ENCODE results near the gene TAOK3.
A peak's percentile ranks its signal among the peaks of the same experiment; 100 is the strongest.
"Not testable (repeated sequence)": the region's sequence is repeated elsewhere in the genome, so short reads cannot be mapped to it uniquely, and the experiment has no call there.

Gene TAOK3

DNA sequence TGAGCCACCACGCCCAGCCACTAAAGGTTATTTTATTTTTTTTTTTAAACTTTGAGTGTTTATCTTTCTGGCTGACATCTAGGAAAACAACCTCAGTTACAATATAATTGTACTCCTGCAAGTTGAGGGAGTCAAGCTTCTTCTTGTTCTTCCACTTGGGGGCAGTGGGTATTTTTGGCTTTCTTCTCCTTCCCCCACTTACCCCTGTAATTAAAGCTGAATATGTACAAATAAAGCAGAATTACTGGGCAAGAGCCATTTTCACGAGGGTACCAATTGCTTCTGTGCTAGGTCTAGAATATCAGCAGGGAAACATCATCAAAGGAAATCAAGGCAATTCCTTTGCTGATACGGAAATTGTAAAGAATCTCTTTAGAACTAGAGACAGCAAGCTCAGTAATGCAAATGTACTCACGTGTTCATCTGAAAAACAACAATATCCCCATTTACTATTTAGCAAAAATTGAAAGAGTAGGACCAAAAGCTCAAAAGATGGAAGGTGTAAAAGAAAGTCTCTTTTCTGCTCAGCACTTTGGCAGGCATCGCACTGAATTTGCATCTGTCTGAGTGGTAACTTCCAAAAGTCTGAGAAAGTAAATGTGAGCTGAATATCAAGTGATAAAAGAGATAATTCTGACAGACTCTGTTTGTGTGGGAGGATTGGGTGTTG lies 72.8 kb downstream of the TAOK3 start:
- no peak for DNase-seq (ENCODE audit: low read depth)

DNA sequence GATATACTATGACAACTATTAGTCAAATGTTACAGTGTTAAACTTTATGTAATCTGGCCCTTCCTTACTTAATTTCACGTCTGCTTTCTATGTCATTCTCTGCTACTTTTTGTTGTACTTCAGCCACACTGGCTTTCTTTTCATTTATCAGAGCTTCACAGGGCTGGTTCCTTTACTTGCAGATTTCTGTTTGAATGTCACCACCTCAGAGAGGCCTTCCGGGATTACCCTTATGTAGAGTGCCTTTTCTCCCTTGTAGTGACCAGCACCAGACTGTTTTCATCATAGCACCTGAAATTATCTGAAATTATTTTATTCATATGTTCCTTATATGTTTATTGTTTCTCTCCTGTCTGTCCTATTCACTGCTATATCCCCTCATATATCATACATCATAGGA lies 75.4 kb downstream of the TAOK3 start:
- DNase-seq (ENCODE audit: low read depth): no peak

DNA sequence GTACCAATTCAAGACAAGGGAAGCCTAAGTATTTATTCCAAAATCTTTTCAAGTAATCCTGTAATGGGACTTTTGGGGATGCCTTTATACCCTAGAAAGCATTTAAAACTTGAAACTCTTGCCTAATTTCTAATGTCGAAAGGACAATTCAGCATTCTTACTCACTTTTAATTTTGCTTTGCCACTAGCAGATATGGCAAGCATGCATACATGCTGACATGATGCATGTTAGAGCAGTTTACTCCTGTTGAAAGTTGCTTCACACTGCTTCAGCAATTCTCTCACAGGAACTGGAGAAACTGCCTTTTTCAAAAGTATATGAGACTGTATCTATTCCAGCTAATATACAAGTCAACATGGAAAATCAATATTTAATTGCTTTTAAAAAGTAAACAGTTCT lies 79.9 kb downstream of the TAOK3 start:
- DNase-seq (ENCODE audit: low read depth): no peak

DNA sequence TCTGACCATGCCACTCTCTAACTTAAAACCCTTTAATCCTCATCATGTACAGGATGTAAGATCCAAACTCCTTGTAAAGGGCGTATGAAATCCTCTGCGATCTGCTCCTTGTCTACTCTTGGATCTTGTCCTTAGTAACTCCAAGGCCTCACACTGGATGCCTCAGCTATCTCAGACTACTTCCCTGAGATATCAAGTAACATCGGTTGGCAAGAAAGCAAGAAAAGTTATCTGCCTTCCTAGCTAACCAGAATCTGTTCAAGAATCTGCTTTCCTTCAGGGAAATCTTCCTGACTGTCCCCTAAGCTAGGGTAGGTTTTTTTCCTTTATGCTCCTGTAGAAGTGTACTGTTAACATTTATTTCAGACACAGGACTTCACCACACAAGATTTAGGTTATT lies 82.6 kb downstream of the TAOK3 start:
- no peak for DNase-seq (ENCODE audit: low read depth)

DNA sequence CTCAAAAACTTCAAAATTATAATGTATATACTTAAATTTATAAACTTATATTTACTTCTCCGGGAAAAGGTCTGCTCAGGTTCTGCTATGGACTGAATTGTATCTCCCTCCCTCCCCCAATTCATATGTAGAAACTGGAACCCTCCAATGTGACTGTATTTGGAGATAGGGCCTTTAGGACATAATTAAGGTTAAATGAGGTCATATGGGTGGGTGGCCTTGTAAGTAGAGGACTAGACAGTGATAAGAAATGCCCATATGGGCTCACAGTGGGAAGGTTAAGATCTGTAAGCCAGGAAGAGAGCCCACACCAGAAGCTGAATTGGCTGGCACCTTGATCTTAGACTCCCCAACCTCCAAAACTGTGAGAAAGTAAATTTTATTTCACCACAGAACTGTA lies 84.5 kb downstream of the TAOK3 start:
- no peak for DNase-seq (ENCODE audit: low read depth)

DNA sequence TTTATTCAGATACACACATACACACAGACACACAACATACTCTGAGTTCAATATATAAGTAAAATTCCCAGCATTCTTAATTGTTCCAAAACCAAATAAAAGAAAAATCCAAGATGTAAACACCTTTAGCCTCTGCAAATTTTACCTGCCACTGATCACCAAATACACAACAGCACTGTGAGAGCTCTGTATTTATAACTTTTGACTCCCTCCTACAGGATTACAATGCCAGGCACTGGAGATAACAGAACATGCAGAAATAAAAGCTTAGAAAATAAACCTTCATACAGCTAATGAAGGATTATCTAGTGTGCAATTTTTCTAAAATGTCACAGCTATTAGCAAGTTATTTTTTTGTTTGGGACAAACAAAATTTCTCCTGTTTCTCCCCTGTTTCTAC lies 85.0 kb downstream of the TAOK3 start:
- DNase-seq (ENCODE audit: low read depth): no peak

DNA sequence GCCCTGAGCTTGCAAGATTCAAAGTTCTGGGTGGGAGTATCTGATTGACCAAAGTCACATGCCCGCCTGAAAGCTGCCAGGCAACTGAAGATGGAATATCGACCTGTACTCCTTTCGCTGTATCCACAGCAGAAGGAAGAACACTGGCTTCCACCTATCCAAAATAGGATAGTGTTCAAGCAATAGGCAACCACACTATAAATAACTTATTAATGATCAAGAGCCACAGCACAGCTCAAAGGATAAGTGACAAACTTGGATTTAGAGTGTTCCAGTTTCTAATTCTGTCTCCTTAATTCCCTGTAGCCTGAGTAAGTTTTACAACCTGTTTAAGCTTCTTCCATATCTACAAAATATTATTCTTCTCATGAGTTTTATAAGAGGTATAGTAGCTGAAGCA lies 89.9 kb downstream of the TAOK3 start:
- DNase-seq (ENCODE audit: low read depth): no peak

DNA sequence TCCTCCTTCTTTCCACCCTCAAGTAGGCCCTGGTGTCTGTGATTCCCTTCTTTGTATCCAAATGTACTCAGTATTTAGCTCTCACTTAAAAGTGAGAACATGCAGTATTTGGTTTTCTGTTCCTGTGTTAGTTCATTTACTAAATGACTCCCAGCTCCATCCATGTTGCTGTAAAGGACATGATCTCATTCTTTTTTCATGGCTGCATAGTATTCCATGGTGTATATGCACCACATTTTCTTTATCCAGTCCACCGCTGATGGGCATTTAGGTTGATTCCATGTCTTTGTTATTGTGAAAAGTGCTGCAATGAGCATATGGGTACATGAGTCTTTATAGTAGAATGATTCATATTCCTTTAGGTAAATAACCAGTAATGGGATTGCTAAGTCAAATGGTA lies 94.4 kb downstream of the TAOK3 start:
- not testable (repeated sequence) for DNase-seq (ENCODE audit: low read depth)

DNA sequence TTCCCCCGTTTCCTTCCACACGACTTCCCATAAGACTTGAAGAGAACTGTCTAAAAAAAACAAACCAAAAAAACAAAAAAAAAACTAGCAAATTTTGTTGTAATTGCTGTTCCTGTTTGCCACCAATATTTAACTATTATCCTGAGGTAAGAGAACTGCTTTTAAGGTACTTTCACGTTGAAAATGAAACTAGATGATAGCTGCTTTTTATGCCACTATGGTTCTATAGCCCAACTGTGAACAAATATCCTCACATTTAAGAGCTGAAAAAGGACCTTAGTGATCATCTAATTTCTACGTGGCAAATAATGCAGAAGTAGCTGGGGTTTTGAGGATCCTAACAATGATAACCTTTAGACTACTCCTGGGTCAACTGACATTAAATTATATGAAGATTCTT lies 98.6 kb downstream of the TAOK3 start:
- no peak for DNase-seq (ENCODE audit: low read depth)

DNA sequence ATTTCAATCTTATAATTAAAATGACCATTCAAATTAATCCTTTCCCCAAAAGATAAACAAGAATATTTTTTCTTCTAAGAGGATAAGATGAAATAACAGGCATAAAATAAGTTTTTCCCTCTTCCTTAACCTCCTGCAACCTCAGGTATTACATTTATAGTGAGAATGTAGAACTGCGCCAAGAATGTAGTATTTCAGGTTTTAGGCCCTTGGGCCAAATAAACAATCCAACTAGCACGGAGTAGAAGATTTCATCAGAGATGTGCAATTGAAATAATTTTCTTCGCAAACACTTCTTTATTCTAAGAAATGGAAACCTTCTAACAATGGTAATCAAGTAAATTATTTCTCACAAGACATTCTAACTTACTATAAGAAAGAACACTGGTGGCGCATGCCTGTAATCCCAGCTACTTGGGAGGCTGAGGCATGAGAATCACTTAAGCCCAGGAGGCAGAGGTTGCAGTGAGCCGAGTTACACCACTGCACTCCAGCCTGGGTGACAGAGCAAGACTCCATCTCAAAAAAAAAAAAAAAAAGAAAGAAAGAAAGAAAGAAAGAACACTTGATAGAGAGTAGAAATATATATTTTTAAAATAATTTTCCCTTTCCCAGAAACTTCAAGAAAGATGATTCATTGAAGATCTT lies 100.8 kb downstream of the TAOK3 start:
- no peak for DNase-seq (ENCODE audit: low read depth)

DNA sequence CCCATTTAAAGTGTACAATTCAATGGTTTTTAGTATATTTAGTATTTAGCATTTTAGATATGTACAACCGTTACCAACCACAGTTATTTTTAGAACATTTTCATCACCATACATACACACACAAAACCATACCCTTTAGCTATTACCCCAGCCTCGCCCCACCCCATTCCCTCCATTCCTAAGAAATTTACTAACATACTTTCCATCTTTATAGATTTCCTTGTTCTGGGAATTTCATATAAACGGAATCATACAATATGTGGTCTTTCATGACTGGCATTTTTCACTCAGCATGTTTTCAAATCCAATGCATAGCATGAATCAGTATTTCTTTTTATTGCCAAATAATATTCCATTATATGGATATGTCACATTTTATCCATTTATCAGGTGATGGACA lies 101.5 kb downstream of the TAOK3 start:
- DNase-seq (ENCODE audit: low read depth): no peak

DNA sequence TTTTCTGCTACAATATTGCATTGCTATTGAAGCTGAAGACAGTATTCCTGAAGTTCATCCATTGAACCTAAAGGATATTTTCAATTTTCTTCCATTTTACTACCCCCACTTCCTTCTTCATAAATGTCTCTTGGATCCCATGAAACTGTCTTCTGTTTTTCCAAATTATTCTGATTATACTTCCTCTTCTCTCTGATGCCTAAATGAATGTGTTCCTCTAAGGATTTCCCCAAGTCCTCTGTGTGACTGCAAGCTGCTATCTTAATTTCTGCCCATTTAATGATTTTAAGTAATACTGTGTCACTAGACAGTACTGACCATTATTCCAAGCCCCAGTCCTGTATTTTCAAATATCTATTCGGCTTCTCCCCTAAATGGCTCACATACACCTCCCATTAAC lies 102.9 kb downstream of the TAOK3 start:
- no peak for DNase-seq (ENCODE audit: low read depth)

DNA sequence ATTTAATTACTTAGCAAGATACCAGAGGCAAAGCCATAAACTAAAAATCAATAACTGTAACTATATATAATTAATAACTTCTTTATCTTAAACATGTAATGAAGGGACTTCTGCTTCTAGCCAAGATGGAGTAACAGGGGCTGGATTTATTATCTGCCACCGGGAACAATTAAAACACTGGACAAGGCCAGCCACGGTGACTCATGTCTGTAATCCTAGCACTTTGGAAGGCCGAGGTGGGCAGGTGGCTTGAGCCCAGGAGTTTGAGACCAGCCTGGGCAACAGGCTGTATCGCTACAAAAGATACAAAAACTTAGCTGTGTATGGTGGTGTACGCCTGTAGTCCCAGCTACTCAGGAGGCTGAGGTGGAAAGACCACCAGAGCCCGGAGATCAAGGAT lies 113.6 kb downstream of the TAOK3 start:
- no peak for DNase-seq (ENCODE audit: low read depth)

DNA sequence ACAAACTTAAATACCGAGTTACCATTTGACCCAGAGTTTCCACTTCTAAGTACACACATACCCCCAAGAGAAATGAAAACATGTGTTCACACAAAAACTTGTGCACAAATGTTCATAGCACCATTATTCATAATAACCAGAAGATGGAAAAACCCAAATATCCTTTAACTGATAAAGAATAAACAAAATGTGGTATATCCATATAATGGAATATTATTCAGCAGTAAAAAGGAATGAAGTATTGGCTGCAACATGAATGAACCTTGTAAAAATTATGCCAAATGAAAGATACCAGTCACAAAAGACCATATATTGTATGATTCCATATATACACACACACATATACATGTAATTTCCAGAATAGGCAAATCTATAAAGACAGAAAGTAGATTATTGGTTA lies 116.4 kb downstream of the TAOK3 start:
- no peak for DNase-seq (ENCODE audit: low read depth)

DNA sequence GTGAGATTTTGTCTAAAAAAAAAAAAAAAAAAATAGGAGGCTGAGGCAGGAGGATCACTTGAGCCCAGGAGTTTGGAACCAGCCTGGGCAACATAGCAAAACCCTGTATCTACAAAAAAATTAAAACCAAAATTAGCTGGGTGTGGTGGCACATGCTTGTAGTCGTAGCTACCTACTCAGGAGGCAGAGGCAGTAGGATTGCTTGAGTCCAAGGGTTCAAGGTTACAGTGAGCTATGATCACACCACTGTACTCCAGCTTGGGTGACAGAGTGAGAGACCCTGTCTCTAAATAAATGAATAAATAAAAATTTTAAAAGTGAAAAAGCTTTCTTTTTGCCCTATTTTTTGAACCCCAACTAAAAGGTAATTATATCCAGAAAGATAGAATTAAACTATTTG lies 123.2 kb downstream of the TAOK3 start:
- DNase-seq (ENCODE audit: low read depth): no peak

DNA sequence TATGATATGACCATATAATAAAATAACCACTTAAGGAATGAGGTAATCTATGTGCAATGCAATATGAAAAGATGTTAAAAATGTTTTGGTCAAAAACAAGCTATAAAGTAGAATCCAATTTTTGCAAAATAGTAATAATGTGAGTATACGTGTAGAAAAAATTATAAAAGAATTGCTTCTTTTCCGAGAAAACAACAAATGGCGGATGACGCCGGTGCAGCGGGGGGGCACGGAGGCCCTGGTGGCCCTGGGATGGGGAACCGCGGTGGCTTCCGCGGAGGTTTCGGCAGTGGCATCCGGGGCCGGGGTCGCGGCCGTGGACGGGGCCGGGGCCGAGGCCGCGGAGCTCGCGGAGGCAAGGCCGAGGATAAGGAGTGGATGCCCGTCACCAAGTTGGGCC lies 126.8 kb downstream of the TAOK3 start:
- DNase-seq (ENCODE audit: low read depth): not testable (repeated sequence)

DNA sequence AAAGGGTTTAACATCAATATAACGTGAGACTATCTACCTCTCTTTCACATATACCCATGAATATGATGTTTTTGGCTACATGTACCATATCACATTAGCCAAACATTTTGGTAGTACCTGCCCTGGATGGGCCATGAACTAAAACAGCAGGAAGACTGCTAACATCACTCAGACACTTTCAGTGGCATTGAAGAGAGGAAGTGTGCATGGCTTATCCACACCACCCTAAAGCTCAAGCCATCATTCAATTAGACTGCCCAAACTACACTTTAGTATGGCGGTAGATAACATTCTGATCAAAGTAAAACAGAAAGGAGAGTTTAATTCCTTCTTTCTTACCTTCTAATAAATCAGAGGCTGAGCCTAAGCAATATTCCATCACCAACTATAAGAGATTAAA lies 133.8 kb downstream of the TAOK3 start:
- DNase-seq (ENCODE audit: low read depth): no peak

DNA sequence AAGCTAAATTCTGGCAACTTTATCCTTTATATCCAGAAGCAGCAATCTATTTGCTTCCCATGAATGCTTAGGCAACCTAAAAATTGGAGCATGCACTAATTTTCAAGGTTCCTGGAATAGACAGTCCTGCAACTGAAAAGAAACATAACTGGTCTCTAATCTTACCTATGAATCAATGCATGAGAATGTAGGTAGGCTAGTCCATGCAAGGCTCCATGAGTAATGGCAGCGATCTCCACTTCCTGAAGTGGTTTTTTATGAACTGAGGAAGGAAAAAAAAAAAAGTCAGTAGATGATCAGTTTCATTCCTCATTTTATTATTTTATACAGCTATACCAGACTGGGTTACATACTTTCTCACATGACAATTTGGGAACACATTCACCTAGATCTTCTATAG lies 134.8 kb downstream of the TAOK3 start:
- peak; percentile 36 for DNase-seq (ENCODE audit: low read depth)

DNA sequence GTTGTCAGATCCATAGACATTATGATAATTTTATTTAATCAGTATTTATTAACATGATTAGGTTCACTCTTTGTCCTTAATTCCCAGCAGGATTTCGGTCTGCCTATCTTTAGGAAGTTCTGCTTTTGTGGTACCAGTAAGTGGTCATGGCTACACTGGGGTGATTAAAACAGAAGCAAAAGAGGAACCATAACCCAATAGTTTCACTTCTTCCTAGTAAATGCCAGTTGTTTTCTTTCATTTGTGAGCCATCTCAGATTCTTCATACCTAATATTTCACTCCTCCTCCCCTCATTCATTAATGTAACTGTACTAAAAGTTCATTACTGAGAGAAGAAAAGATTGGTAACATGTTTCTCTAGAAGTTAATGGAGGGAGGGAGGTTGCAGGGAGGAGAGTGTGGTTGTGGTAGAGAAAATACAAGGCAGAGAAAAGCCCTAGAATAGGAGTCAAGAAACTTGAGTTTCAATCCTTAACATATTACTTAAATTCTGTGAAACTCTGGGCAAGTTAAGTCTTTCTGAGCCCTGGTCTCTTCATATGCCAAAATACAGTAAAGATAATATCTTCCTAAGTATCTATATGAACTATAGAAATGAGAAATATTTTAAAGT lies 135.5 kb downstream of the TAOK3 start:
- no peak for DNase-seq (ENCODE audit: low read depth)

DNA sequence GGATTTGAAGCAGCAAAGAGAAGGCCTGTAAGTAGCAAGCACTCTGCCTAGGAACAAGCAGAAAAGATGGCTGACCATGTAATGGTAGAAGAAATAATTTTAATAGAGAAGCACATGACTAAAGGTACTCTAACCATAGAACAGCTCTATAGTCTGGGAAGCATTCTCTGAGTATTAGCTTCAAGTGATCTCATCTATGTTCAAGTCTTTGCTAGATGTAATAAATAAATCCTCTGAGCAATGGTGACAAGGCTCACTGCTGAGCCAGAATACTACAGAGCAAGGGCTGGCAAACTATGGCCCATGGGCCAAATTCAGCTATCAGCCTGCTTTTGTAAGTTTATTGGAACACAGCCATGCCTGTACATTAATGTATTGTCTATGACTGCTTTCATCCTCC lies 152.0 kb downstream of the TAOK3 start:
- DNase-seq (ENCODE audit: low read depth): no peak

DNA sequence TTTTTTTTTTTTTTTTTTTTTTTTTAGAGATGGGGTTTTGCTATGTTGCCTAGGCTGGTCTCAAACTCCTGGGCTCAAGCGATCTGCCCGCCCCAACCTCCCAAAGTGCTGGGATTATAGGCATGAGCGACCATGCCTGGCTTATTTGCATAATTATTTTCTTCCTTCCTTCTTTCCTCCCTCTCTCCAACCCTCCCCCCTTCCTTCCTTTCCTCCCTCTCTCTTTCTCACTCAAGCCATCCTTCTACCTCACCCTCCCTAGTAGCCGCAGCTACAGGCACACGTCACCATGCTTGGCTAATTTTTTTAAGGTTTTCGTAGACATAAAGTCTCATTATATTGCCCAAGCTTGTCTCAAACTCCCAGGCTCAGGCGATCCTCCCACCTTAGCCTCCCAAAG lies 152.9 kb downstream of the TAOK3 start:
- DNase-seq (ENCODE audit: low read depth): no peak

DNA sequence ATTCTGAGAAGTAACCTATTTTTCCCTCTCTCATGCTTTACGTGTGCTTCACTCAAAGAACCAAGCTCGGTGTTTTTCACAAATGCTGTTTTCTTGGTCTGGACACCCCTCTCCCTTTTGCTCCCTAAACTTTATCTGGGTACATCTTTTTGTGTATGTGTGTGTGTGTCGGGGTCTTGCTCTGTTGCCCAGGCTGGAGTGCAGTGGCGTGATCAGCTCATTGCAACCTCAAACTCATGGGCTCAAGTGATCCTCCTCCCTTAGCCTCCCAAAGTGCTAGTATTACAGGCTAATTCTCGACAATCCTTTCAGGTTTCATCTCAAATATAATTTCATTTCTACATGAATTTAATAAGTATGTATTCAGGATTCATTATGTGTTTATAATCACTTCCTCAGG lies 153.6 kb downstream of the TAOK3 start:
- DNase-seq (ENCODE audit: low read depth): no peak

DNA sequence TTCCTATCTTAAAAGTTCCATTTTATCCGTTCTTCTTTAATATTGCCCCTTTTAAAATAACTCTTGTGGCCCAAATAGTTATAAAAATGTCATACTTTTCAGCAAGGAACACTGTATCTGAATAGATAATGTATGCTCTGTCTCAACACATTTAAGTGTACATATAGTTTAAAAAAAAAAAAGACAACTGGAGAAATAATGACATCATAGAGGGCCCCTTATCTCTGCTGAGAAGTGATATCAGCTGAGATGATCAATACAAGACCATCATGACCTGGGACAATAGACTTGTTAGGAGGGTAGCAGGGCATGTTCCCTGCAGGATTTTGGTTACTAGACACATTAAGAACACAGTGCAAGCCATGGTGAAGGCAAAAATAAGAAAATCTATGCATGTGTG lies 159.3 kb downstream of the TAOK3 start:
- DNase-seq (ENCODE audit: low read depth): no peak

DNA sequence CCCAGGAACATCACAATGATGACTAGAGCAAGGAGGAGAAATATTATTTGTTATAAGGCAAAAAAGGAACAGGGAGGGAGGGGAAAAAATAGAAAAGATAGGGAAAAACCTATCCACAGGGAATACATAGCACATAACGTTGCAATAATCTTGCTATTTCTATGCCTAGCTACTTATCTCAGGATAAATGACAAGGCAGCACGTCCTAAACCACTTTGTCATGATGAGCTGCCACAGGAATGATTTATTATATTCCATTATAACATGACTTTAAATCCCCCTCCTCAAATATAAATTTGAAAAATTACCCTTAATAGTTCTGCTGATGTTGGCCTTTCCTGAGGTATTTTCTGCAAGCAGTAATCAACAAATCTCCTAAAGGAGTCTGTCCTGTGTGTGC lies 160.1 kb downstream of the TAOK3 start:
- DNase-seq (ENCODE audit: low read depth): no peak
